GM10248 (cell line): Measurements from ENCODE around the gene CYGB.
"Not testable (repeated sequence)": the region's sequence is repeated elsewhere in the genome, so short reads cannot be mapped to it uniquely, and the experiment has no call there.

Experiments
- CTCF ChIA-PET: fragments of 300-600 bp; sonication (Branson Sonifier 250); formaldehyde crosslinking; extraction: SDS; loops from one replicate; lab custom pipeline; 2021; ENCODE audit warnings: antibody characterized with exemption; lab: Yijun Ruan, JAX
- POLR2A ChIA-PET: fragments of 350-650 bp; sonication (Branson Sonifier 250); formaldehyde crosslinking; extraction: SDS; loops from one replicate; lab custom pipeline; 2020; ENCODE audit warnings: antibody characterized with exemption; lab: Yijun Ruan, JAX
- DNase-seq: peaks from one replicate; pipeline ENCODE4 v3.0.0; 2012; ENCODE audit errors: extremely low spot score
- TF ChIP-seq, protein P1 (sequence below): IDR thresholded peaks from 2 replicates; pipeline ENCODE4 v1.5.1; 2012; ENCODE audit warnings: mild to moderate bottlenecking, low read depth; ENCODE audit errors: extremely low read depth, missing control alignments, control extremely low read depth

CYGB gene

DNA sequence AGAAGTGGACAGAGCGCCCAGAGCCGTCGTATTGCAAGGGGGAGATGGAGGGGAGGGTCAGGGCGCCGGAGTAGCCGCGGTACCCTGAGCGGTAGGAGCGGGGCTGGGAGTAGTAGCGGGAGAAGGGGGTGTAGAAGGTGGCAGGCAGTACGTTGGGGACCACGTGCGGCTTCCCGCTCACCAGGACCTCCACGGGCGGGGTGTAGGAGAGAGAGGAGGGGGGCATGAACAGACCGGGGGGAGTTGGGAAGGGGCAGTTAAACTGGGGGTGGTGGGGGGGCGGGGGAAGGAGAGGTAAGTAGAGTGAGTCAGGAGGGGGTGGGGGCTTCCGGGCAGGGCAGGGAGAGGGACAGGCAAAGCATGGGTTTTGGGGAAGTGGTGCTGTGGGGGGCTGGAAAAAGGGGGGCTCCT is 31.3 kb upstream of the CYGB start:
- CTCF ChIA-PET, result interaction anchor here (1.1 to 8.2 kb wide), 3 partner anchors 10 to 55 kb away, joined by 3 to 60 read pairs (median 28); no protein-coding TSS in a partner anchor
- DNase-seq, result no peak
- TF ChIP-seq, protein P1, sequence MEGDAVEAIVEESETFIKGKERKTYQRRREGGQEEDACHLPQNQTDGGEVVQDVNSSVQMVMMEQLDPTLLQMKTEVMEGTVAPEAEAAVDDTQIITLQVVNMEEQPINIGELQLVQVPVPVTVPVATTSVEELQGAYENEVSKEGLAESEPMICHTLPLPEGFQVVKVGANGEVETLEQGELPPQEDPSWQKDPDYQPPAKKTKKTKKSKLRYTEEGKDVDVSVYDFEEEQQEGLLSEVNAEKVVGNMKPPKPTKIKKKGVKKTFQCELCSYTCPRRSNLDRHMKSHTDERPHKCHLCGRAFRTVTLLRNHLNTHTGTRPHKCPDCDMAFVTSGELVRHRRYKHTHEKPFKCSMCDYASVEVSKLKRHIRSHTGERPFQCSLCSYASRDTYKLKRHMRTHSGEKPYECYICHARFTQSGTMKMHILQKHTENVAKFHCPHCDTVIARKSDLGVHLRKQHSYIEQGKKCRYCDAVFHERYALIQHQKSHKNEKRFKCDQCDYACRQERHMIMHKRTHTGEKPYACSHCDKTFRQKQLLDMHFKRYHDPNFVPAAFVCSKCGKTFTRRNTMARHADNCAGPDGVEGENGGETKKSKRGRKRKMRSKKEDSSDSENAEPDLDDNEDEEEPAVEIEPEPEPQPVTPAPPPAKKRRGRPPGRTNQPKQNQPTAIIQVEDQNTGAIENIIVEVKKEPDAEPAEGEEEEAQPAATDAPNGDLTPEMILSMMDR, result no peak
- POLR2A ChIA-PET, result no interaction called here

DNA sequence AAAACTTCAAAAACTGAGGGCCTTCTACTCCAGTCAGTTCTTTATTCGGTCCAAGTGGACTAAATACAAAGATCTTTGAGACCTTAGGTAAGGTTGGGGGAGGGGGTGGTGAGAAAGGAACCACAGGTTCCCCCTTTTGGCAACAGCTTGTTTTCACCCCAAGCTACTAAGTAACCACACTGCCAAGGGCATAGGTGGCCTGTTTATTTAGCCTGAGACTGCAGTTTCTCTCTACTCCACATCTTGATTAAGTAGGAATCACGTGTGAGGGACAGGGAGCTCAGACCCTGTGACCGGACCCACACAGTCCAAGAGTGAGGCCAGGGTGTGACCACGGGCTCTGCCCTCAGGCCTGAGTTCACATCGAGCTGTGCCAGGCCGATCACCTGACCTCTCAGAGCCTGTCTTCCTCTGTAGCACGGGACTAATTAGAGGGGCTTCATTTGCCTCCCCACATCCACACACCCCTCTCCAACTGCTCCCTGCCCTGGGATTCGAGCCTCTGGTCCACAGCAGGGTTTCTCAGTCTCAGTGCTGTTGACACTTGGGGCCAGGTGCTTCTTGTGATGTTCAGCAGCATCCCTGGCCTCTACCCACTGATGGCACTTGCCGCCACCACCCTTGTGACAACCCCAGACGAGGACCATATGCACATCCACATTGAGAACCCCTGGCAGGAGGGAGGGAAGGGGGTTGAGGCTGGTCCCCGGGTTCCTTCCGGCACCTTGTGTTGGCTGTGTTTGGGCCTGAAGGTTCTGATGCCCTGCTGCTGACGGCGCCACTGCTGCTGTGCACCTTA is 30.3 kb upstream of the CYGB start:
- no peak for DNase-seq
- TF ChIP-seq, protein P1, result no peak
- ChIA-PET CTCF (interaction anchor here (6.4 to 8.2 kb wide), 2 partner anchors 10 to 56 kb away, joined by 28 to 60 read pairs; no protein-coding TSS in a partner anchor), POLR2A (interaction anchor here (2.6 kb wide), 1 partner anchor 11 kb away, joined by 10 read pairs; no protein-coding TSS in a partner anchor)

DNA sequence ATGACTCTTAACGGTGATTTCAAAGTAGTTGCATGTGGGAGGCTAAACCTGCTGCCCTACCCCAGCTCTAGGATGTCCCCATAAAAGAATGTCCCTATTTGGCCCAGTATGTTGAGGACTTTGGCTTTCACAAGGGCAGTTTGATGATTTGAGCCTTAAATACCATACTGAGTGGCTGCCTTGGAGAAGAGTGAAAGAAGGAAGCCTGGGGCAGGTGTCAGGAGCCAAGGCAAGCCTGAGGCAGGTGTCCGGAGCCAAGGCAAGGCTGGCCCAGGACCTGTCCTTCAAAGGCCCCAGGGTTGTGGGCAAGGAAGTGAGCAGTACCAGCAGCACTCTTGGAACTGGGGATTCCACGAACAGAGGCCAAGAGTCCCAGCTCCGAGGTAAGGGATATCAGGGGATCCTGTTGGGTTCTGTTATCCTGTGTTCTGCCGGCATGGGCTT is 29.5 kb upstream of the CYGB start:
- TF ChIP-seq, protein P1, result no peak
- no peak for DNase-seq
- CTCF ChIA-PET, result interaction anchor here (1.5 to 8.2 kb wide), 3 partner anchors 9 to 57 kb away, joined by 5 to 60 read pairs (median 28); no protein-coding TSS in a partner anchor

DNA sequence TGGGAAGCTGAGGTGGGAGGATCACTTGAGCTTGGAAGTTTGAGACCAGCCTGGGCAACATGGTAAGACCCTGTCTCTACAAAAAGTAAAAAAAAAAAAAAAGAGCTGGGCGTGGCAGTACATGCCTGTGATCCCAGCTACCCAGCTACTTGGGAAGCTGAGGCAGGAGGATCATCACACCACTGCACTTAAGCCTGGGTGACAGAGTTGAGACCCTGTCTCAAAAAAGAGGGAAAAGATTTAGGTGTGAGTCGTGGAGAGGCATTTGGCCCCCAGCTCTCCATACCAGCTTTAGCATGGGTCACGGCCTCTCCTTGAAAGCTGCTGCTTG is 29.1 kb upstream of the CYGB start:
- POLR2A ChIA-PET, result interaction anchor here (0.5 to 2.6 kb wide), 3 partner anchors 9 to 625 kb away, joined by 3 to 10 read pairs (median 5); no protein-coding TSS in a partner anchor
- DNase-seq, result no peak
- TF ChIP-seq, protein P1, result no peak
- CTCF ChIA-PET, result interaction anchor here (1.4 to 8.2 kb wide), 4 partner anchors 9 to 57 kb away, joined by 5 to 60 read pairs (median 17); no protein-coding TSS in a partner anchor

More for the DNA sequence above, 29.5 kb upstream of the CYGB start:
- POLR2A ChIA-PET, result interaction anchor here (0.5 to 2.6 kb wide), 2 partner anchors 10 to 568 kb away, joined by 3 to 10 read pairs; no protein-coding TSS in a partner anchor

DNA sequence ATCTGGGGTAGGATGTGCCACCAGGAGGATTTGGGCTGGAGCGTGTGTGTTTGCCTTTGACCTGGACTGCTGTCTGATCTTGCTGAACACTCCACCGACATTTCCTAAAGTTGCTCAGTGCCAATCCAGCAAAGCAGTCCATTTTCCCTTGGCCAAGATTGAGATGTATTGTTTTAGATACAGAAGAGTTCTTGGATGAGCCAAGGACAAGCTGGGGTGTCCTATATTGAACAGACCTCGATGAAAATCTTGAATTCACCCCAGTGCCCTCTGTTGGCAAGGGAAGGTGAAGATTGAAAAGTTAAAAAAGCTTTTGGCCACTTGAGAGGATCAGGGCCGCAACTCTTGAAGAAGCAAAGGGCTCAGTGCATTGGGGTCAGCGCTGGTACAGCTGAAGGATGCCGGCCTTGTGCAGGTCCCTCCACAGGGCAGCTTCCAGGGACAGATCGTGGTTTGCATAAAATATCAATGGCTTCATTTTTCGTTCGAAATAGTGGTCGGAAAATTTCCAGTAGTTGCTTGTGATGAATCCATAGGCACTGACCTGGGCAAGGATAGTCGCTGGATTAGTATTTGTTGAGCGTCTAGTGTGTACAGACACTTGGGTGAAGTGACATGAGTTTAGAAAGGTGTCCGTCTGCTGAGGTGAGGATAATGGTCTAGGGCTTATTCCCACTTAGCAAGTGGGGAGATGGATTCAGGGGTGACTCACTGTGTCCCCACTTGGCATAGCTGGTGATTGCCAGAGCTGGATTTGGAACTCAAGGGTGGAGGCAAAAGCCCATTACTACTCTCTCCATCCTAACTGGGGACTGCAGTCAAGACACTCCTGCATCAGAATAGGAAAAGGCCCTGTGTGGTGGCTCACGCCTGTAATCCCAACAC is 28.5 kb upstream of the CYGB start:
- TF ChIP-seq, protein P1, result no peak
- ChIA-PET POLR2A (interaction anchor here (0.7 to 2.6 kb wide), 2 partner anchors 9 to 625 kb away, joined by 5 to 10 read pairs; no protein-coding TSS in a partner anchor), CTCF (interaction anchor here (0.7 to 8.2 kb wide), 6 partner anchors 8 to 58 kb away, joined by 3 to 60 read pairs (median 6); no protein-coding TSS in a partner anchor)
- DNase-seq, result no peak

DNA sequence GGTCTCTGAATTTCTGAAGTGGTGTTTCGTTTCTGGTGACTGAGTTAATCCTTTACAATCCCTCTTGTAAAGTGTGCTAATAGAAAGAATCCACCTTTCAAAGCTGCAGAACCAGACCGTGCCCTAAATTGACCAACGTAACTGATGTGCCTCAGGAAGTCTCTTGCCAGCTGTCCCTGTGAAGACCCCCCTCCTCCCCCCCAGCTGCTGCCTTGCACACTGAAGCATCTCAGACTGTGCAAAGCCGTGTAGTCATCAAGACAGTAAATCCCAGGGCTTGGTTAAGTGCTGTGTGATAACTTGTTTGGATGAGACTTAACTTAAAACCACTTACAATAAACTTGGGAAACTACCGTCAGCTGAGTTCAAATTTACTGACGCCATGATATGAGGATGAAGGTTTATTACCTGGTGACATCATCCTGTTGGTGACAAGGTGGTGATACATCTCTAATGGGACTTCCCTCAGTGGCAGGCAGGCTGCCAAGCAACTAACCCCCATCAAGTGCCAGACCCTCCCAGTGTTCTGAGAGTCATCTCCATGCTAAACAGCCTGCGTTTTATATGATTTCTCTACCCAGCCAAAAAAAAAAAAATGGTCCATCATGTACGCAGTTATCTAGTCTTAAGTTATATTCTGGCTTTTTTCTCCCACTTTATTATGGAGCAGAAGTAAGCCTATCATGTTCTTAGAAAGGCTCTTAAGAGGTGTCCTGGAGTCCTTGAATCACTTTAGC is 27.6 kb upstream of the CYGB start:
- DNase-seq, result not testable (repeated sequence)
- POLR2A ChIA-PET, result interaction anchor here (0.8 kb wide), 1 partner anchor 29 kb away, joined by 5 read pairs; no protein-coding TSS in a partner anchor
- CTCF ChIA-PET, result interaction anchor here (0.7 to 6.4 kb wide), 5 partner anchors 11 to 59 kb away, joined by 3 to 28 read pairs (median 5); no protein-coding TSS in a partner anchor

DNA sequence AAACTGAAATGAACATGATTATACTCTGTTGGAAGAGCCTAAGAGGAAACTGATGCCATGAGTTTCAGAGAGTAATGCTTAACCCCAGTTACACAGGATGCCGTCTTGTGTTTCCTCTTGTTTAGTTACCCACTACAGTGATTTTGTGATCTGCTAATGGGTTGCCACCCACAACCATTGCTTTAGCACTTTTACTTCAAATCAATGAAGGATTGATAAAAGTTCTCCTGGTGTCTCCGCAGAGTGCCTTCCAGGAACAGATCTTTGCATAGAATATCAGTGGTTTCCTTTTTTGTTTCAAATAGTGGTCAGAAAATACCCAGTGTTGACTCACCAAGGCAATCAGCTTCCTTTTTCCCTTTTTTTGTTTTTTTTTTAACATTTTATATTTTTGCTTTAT is 25.9 kb upstream of the CYGB start:
- DNase-seq, POLR2A ChIA-PET: not testable (repeated sequence)
- CTCF ChIA-PET, result interaction anchor here (1.4 kb wide), 1 partner anchor 25 kb away, joined by 3 read pairs; no protein-coding TSS in a partner anchor
